ENCODE results near the gene SLC22A24. TPM values are rescaled to one million over a fixed set of nuclear protein-coding genes. Genes with fewer than 3 reads are reported as not detected.

SLC22A24 gene
- total RNA-seq, 1 experiment from 2014 or later, result not detected

DNA sequence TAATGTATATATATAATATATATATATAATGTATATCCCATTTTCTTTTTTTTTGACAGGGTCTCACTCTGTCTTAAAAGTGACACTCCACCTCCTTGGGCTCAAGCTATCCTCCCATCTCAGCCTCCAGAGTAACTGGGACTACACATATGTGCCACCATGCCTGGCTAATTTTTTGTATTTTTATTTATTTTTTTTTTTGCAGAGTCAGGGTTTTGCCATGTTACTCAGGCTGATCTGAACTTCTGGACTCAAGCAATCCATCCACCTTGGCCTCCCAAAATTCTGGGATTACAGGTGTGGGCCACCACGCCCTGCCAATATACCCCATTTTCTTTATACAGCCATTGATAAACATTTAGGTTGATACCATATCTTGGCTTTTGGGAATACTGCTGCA, 33.9 kb upstream of the SLC22A24 start:
- Mint-ChIP-seq H3K36me3 (no peaks in the 10 kb centered on the region), H3K9me3 (peaks cover 14% of the 10 kb centered on the region; the same call in 1 of the 2 replicates), H3K27me3 (ENCODE audit: low read depth) (peaks cover 6% of the 10 kb centered on the region; the same call in 1 of the 2 replicates), H3K4me3 (no peak overlapping the region), H3K4me1 (peaks cover 32% of the 10 kb centered on the region), H3K27ac (no peak overlapping the region)
- DNase-seq (ENCODE audit: low spot score) (no peak), ATAC-seq (no peak)
- CTCF ChIA-PET, result no interaction called here
- TF ChIP-seq SMAD3 (CRISPR knock-in tag; IDR thresholded peaks at IDR 0.05; ENCODE audit: borderline replicate concordance), result no peak
- TF ChIP-seq, protein P1, sequence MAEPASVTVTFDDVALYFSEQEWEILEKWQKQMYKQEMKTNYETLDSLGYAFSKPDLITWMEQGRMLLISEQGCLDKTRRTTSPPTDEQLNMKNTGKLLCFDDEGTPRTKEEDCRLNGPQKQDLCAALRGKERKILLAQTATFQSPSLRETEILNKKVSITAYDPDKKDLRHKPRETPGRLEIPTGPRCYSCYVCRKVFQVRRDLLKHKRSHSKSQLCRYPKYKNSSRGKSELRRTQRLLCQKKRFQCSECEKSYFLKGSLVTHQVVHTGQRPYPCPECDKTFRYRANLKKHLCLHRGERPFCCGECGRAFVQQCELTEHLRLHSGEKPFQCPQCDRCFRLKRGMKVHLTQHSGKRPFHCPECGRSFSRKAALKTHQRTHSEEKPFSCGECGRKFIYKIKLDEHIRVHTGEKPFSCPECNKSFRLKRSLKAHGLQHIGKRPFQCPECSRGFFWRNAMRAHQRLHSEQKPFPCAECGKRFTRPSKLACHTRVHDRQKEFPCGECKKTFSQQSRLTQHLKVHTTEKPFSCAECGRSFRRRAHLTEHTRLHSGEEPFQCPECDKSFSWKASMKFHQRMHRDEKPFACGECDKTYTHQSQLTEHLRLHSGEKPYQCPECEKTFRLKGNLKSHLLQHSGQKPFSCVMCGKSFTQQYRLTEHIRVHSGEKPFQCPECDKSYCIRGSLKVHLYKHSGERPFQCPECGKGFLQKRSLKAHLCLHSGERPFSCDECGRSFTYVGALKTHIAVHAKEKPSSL (CRISPR knock-in tag; conservative IDR thresholded peaks at IDR 0.05), result no peak
- TF ChIP-seq, protein P2, sequence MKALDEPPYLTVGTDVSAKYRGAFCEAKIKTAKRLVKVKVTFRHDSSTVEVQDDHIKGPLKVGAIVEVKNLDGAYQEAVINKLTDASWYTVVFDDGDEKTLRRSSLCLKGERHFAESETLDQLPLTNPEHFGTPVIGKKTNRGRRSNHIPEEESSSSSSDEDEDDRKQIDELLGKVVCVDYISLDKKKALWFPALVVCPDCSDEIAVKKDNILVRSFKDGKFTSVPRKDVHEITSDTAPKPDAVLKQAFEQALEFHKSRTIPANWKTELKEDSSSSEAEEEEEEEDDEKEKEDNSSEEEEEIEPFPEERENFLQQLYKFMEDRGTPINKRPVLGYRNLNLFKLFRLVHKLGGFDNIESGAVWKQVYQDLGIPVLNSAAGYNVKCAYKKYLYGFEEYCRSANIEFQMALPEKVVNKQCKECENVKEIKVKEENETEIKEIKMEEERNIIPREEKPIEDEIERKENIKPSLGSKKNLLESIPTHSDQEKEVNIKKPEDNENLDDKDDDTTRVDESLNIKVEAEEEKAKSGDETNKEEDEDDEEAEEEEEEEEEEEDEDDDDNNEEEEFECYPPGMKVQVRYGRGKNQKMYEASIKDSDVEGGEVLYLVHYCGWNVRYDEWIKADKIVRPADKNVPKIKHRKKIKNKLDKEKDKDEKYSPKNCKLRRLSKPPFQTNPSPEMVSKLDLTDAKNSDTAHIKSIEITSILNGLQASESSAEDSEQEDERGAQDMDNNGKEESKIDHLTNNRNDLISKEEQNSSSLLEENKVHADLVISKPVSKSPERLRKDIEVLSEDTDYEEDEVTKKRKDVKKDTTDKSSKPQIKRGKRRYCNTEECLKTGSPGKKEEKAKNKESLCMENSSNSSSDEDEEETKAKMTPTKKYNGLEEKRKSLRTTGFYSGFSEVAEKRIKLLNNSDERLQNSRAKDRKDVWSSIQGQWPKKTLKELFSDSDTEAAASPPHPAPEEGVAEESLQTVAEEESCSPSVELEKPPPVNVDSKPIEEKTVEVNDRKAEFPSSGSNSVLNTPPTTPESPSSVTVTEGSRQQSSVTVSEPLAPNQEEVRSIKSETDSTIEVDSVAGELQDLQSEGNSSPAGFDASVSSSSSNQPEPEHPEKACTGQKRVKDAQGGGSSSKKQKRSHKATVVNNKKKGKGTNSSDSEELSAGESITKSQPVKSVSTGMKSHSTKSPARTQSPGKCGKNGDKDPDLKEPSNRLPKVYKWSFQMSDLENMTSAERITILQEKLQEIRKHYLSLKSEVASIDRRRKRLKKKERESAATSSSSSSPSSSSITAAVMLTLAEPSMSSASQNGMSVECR (CRISPR knock-in tag; IDR thresholded peaks at IDR 0.05; ENCODE audit: borderline replicate concordance), result no peak
- no peak for TF ChIP-seq KAT7 (CRISPR knock-in tag; IDR thresholded peaks at IDR 0.05; ENCODE audit: borderline replicate concordance)
- TF ChIP-seq, protein P3, sequence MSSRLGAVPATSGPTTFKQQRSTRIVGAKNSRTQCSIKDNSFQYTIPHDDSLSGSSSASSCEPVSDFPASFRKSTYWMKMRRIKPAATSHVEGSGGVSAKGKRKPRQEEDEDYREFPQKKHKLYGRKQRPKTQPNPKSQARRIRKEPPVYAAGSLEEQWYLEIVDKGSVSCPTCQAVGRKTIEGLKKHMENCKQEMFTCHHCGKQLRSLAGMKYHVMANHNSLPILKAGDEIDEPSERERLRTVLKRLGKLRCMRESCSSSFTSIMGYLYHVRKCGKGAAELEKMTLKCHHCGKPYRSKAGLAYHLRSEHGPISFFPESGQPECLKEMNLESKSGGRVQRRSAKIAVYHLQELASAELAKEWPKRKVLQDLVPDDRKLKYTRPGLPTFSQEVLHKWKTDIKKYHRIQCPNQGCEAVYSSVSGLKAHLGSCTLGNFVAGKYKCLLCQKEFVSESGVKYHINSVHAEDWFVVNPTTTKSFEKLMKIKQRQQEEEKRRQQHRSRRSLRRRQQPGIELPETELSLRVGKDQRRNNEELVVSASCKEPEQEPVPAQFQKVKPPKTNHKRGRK (CRISPR knock-in tag; IDR thresholded peaks at IDR 0.05; ENCODE audit: borderline replicate concordance), result no peak
- TF ChIP-seq RELA (CRISPR knock-in tag; IDR thresholded peaks at IDR 0.05; ENCODE audit: borderline replicate concordance), result no peak
- no peak for TF ChIP-seq ATF1 (CRISPR knock-in tag; IDR thresholded peaks at IDR 0.05)
- TF ChIP-seq, protein P4, sequence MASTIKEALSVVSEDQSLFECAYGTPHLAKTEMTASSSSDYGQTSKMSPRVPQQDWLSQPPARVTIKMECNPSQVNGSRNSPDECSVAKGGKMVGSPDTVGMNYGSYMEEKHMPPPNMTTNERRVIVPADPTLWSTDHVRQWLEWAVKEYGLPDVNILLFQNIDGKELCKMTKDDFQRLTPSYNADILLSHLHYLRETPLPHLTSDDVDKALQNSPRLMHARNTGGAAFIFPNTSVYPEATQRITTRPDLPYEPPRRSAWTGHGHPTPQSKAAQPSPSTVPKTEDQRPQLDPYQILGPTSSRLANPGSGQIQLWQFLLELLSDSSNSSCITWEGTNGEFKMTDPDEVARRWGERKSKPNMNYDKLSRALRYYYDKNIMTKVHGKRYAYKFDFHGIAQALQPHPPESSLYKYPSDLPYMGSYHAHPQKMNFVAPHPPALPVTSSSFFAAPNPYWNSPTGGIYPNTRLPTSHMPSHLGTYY (CRISPR knock-in tag; IDR thresholded peaks at IDR 0.05), result no peak
- TF ChIP-seq, protein P5, sequence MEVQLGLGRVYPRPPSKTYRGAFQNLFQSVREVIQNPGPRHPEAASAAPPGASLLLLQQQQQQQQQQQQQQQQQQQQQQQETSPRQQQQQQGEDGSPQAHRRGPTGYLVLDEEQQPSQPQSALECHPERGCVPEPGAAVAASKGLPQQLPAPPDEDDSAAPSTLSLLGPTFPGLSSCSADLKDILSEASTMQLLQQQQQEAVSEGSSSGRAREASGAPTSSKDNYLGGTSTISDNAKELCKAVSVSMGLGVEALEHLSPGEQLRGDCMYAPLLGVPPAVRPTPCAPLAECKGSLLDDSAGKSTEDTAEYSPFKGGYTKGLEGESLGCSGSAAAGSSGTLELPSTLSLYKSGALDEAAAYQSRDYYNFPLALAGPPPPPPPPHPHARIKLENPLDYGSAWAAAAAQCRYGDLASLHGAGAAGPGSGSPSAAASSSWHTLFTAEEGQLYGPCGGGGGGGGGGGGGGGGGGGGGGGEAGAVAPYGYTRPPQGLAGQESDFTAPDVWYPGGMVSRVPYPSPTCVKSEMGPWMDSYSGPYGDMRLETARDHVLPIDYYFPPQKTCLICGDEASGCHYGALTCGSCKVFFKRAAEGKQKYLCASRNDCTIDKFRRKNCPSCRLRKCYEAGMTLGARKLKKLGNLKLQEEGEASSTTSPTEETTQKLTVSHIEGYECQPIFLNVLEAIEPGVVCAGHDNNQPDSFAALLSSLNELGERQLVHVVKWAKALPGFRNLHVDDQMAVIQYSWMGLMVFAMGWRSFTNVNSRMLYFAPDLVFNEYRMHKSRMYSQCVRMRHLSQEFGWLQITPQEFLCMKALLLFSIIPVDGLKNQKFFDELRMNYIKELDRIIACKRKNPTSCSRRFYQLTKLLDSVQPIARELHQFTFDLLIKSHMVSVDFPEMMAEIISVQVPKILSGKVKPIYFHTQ (CRISPR knock-in tag; IDR thresholded peaks at IDR 0.05), result no peak
- TF ChIP-seq, protein P6, sequence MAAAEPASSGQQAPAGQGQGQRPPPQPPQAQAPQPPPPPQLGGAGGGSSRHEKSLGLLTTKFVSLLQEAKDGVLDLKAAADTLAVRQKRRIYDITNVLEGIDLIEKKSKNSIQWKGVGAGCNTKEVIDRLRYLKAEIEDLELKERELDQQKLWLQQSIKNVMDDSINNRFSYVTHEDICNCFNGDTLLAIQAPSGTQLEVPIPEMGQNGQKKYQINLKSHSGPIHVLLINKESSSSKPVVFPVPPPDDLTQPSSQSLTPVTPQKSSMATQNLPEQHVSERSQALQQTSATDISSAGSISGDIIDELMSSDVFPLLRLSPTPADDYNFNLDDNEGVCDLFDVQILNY (CRISPR knock-in tag; IDR thresholded peaks at IDR 0.05), result no peak
- TF ChIP-seq, protein P7, sequence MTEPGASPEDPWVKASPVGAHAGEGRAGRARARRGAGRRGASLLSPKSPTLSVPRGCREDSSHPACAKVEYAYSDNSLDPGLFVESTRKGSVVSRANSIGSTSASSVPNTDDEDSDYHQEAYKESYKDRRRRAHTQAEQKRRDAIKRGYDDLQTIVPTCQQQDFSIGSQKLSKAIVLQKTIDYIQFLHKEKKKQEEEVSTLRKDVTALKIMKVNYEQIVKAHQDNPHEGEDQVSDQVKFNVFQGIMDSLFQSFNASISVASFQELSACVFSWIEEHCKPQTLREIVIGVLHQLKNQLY (CRISPR knock-in tag; IDR thresholded peaks at IDR 0.05), result no peak
- TF ChIP-seq, protein P8, sequence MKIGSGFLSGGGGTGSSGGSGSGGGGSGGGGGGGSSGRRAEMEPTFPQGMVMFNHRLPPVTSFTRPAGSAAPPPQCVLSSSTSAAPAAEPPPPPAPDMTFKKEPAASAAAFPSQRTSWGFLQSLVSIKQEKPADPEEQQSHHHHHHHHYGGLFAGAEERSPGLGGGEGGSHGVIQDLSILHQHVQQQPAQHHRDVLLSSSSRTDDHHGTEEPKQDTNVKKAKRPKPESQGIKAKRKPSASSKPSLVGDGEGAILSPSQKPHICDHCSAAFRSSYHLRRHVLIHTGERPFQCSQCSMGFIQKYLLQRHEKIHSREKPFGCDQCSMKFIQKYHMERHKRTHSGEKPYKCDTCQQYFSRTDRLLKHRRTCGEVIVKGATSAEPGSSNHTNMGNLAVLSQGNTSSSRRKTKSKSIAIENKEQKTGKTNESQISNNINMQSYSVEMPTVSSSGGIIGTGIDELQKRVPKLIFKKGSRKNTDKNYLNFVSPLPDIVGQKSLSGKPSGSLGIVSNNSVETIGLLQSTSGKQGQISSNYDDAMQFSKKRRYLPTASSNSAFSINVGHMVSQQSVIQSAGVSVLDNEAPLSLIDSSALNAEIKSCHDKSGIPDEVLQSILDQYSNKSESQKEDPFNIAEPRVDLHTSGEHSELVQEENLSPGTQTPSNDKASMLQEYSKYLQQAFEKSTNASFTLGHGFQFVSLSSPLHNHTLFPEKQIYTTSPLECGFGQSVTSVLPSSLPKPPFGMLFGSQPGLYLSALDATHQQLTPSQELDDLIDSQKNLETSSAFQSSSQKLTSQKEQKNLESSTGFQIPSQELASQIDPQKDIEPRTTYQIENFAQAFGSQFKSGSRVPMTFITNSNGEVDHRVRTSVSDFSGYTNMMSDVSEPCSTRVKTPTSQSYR (CRISPR knock-in tag; IDR thresholded peaks at IDR 0.05), result no peak
- TF ChIP-seq ELF4 (CRISPR knock-in tag; IDR thresholded peaks at IDR 0.05; ENCODE audit: low read depth), result no peak
- no peak for TF ChIP-seq TCF7 (CRISPR knock-in tag; IDR thresholded peaks at IDR 0.05; ENCODE audit: low read depth)
- no peak for TF ChIP-seq NR2C2 (CRISPR knock-in tag; IDR thresholded peaks at IDR 0.05)
- no peak for TF ChIP-seq PRRX2 (CRISPR knock-in tag; IDR thresholded peaks at IDR 0.05)
- no peak for TF ChIP-seq NR1H2 (CRISPR knock-in tag; IDR thresholded peaks at IDR 0.05)
- no peak for TF ChIP-seq ZNF396 (CRISPR knock-in tag; IDR thresholded peaks at IDR 0.05; ENCODE audit: borderline replicate concordance)
- TF ChIP-seq CBFB (CRISPR knock-in tag; IDR thresholded peaks at IDR 0.05; ENCODE audit: low read depth), result no peak
- no peak for TF ChIP-seq CREB1 (CRISPR knock-in tag; IDR thresholded peaks at IDR 0.05)
- POLR2A ChIA-PET, result no interaction called here

Measured in WTC11 (cell line).